SK-N-SH (cell line): Measurements from ENCODE around the gene PLPP2.
"Not testable (repeated sequence)": the region's sequence is repeated elsewhere in the genome, so short reads cannot be mapped to it uniquely, and the experiment has no call there.

Source experiments
- EP300 ChIP-seq, 2 experiments: IDR thresholded peaks; 2 replicates each; pipeline versions ENCODE4 v1.4.0 to v1.6.1; 2012; ENCODE audit warnings: borderline replicate concordance in 1 of 2, low read depth in 1 of 2, low read length in 1 of 2
- FOXM1 ChIP-seq: IDR thresholded peaks from 2 replicates; pipeline ENCODE4 v1.4.0; 2012; ENCODE audit warnings: low read depth, mild to moderate bottlenecking
- GATA2 ChIP-seq: sonication (generic); formaldehyde crosslinking; IDR thresholded peaks from 2 replicates; pipeline ENCODE4 v1.5.0; 2020; ENCODE audit warnings: mild to moderate bottlenecking, missing genetic modification reagents
- JUND ChIP-seq: IDR thresholded peaks from 2 replicates; pipeline ENCODE4 v1.4.0; 2012
- NRF1 ChIP-seq: IDR thresholded peaks from 2 replicates; pipeline ENCODE4 v1.6.1; 2012; ENCODE audit warnings: low read depth, mild to moderate bottlenecking, low read length
- YY1 ChIP-seq: IDR thresholded peaks from 2 replicates; pipeline ENCODE4 v1.4.0; 2012; ENCODE audit warnings: low read depth, mild to moderate bottlenecking
- TF ChIP-seq, protein P1 (sequence below): fragments of 200-600 bp; sonication (generic); IDR thresholded peaks from 2 replicates; pipeline ENCODE4 v1.6.1; 2017; ENCODE audit warnings: antibody characterized with exemption, mild to moderate bottlenecking, moderate library complexity
- TF ChIP-seq, protein P2 (sequence below): fragments of 150-350 bp; IDR thresholded peaks from 2 replicates; pipeline ENCODE4 v1.6.1; 2017; ENCODE audit warnings: antibody characterized with exemption, low read length, low read depth, borderline replicate concordance
- TF ChIP-seq, protein P3 (sequence below): IDR thresholded peaks from 2 replicates; pipeline ENCODE4 v1.6.1; 2012; ENCODE audit warnings: mild to moderate bottlenecking, low read depth, low read length, moderate library complexity
- TF ChIP-seq, protein P4 (sequence below): IDR thresholded peaks from 2 replicates; pipeline ENCODE4 v1.4.0; 2012; ENCODE audit warnings: low read depth

DNA sequence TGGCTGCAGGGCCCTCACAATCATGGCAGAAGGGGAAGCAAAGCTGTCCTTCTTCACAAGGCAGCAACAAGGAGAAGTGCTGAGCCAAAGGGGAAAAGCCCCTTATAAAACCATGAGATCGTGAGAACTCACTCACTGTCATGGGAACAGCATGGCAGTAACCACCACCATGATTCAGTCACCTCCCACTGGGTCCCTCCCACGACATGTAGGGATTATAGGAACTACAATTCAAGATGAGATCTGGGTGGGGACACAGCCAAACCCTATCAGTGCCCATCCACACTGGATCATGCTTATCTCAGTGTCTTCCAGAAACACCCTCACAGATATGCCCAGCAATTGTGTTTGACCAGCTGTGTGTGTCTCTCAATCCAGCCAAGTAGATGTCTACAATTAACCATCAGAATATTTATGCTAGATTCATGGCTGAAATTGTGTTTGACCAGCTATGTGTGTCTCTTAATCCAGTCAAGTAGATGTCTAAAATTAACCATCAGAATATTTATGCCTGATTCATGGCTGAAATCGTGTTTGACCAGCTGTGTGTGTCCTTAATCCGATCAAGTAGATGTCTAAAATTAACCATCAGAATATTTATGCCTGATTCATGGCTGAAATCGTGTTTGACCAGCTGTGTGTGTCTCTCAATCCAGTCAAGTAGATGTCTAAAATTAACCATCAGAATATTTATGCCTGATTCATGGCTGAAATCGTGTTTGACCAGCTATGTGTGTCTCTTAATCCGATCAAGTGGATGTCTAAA lies 38.6 kb downstream of the PLPP2 start:
- TF ChIP-seq, protein P1, sequence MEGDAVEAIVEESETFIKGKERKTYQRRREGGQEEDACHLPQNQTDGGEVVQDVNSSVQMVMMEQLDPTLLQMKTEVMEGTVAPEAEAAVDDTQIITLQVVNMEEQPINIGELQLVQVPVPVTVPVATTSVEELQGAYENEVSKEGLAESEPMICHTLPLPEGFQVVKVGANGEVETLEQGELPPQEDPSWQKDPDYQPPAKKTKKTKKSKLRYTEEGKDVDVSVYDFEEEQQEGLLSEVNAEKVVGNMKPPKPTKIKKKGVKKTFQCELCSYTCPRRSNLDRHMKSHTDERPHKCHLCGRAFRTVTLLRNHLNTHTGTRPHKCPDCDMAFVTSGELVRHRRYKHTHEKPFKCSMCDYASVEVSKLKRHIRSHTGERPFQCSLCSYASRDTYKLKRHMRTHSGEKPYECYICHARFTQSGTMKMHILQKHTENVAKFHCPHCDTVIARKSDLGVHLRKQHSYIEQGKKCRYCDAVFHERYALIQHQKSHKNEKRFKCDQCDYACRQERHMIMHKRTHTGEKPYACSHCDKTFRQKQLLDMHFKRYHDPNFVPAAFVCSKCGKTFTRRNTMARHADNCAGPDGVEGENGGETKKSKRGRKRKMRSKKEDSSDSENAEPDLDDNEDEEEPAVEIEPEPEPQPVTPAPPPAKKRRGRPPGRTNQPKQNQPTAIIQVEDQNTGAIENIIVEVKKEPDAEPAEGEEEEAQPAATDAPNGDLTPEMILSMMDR = not testable (repeated sequence)
- TF ChIP-seq FOXM1; EP300 (IDR thresholded peaks at IDR 0.05; ENCODE audit: borderline replicate concordance in 1 of 2, low read depth in 1 of 2, low read length in 1 of 2); NRF1; GATA2; YY1; JUND: not testable (repeated sequence)
- TF ChIP-seq, protein P2, sequence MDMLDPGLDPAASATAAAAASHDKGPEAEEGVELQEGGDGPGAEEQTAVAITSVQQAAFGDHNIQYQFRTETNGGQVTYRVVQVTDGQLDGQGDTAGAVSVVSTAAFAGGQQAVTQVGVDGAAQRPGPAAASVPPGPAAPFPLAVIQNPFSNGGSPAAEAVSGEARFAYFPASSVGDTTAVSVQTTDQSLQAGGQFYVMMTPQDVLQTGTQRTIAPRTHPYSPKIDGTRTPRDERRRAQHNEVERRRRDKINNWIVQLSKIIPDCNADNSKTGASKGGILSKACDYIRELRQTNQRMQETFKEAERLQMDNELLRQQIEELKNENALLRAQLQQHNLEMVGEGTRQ = not testable (repeated sequence)
- TF ChIP-seq, protein P3, sequence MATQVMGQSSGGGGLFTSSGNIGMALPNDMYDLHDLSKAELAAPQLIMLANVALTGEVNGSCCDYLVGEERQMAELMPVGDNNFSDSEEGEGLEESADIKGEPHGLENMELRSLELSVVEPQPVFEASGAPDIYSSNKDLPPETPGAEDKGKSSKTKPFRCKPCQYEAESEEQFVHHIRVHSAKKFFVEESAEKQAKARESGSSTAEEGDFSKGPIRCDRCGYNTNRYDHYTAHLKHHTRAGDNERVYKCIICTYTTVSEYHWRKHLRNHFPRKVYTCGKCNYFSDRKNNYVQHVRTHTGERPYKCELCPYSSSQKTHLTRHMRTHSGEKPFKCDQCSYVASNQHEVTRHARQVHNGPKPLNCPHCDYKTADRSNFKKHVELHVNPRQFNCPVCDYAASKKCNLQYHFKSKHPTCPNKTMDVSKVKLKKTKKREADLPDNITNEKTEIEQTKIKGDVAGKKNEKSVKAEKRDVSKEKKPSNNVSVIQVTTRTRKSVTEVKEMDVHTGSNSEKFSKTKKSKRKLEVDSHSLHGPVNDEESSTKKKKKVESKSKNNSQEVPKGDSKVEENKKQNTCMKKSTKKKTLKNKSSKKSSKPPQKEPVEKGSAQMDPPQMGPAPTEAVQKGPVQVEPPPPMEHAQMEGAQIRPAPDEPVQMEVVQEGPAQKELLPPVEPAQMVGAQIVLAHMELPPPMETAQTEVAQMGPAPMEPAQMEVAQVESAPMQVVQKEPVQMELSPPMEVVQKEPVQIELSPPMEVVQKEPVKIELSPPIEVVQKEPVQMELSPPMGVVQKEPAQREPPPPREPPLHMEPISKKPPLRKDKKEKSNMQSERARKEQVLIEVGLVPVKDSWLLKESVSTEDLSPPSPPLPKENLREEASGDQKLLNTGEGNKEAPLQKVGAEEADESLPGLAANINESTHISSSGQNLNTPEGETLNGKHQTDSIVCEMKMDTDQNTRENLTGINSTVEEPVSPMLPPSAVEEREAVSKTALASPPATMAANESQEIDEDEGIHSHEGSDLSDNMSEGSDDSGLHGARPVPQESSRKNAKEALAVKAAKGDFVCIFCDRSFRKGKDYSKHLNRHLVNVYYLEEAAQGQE = not testable (repeated sequence)
- TF ChIP-seq, protein P4, sequence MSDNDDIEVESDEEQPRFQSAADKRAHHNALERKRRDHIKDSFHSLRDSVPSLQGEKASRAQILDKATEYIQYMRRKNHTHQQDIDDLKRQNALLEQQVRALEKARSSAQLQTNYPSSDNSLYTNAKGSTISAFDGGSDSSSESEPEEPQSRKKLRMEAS = not testable (repeated sequence)
